ENCODE results near the gene BPIFB6.

- TF ChIP-seq CTCF (conservative IDR thresholded peaks at IDR 0.05; ENCODE audit: low read depth, low read length) (no peak), EZH2 (IDR thresholded peaks at IDR 0.05; ENCODE audit: borderline replicate concordance, low read depth, low read length, poor library complexity, severe bottlenecking) (no peak)
These were observed 18.9 kb upstream of the BPIFB6 start for GRCh38 chr20:33012327-33013189.
